Aorta (tissue), 5 donors: ENCODE data around the gene DNMT3A. TPM values are rescaled to one million over a fixed set of nuclear protein-coding genes. Genes with fewer than 3 reads are reported as not detected.

ENCODE experiments used
- ATAC-seq: fragments of 200-7000 bp; cut with Tn5 transposase; one replicate; pipeline ENCODE4 v1.9.1; 2022; ENCODE audit warnings: moderate library complexity; ENCODE audit not compliant: low FRiP score
- DNase-seq, 2 donors: peaks; one replicate each; pipeline ENCODE4 v3.0.0-alpha.2; 2020
- H3K27ac ChIP-seq, 2 donors: one replicate each; pipeline ENCODE4 v1.5.1; 2013; ENCODE audit warnings: low read length in 2 of 2, mild to moderate bottlenecking in 2 of 2, moderate library complexity in 2 of 2, control low read depth in 1 of 2, inconsistent platforms in 1 of 2, low read depth in 1 of 2
- H3K27me3 ChIP-seq, 2 donors: one replicate each; pipeline ENCODE4 v1.6.1; 2013; ENCODE audit warnings: control low read depth in 1 of 2, low read length in 1 of 2, mild to moderate bottlenecking in 1 of 2, moderate library complexity in 1 of 2; ENCODE audit not compliant: insufficient read depth in 2 of 2, control insufficient read depth in 1 of 2
- H3K36me3 ChIP-seq, 2 donors: one replicate each; pipeline ENCODE4 v1.6.1; 2013; ENCODE audit warnings: control low read depth in 1 of 2, low read length in 1 of 2, mild to moderate bottlenecking in 1 of 2; ENCODE audit not compliant: insufficient read depth in 2 of 2, control insufficient read depth in 1 of 2
- H3K4me1 ChIP-seq, 2 donors: one replicate each; pipeline ENCODE4 v1.6.1; 2013; ENCODE audit warnings: low read length in 2 of 2, control low read depth in 1 of 2, mild to moderate bottlenecking in 1 of 2, moderate library complexity in 1 of 2; ENCODE audit not compliant: insufficient read depth in 2 of 2, control insufficient read depth in 1 of 2
- H3K4me3 ChIP-seq, 2 donors: one replicate each; pipeline ENCODE4 v1.5.1; 2013; ENCODE audit warnings: low read length in 2 of 2, control low read depth in 1 of 2, mild to moderate bottlenecking in 1 of 2
- H3K9me3 ChIP-seq: one replicate; pipeline ENCODE4 v1.6.1; 2013; ENCODE audit warnings: mild to moderate bottlenecking, low read length; ENCODE audit not compliant: control insufficient read depth
- WGBS, 2 donors: extraction: QIAGEN DNeasy Blood & Tissue Kit; methylation state at CpG; one replicate each; pipeline ENCODE4 v1.1.7; 2013; 5-methylcytosine and 5-hydroxymethylcytosine counted together
- intact Hi-C, 2 donors: fragments of 100-400 bp; cut with DNase I; formaldehyde crosslinking; loops; one replicate each; pipeline versions ENCODE4 v1.14.2 to v1.15.0; 2022
- polyA plus RNA-seq, 2 donors: library from polyadenylated mRNA; stranded (reverse); fragments of 200-250 nt; gene quantifications; one replicate each; pipeline ENCODE4 v1.2.3, GENCODE V29; 2013
- total RNA-seq, 2 donors: library from RNA; stranded (reverse); fragmentation: NEBNext Ultra II Directional; extraction: Animal tissue kit (Norgen Biotek cat#: 25700); gene quantifications; one replicate each; pipeline ENCODE4 v1.2.1, GENCODE V29; 2021
- donor health status: healthy with polysubstance abuse.
- donor health status: Bipolar disorder and iron deficiency.
- donor health status: DM: no; HTN: no; CAD: no.
- donor health status: DM: no; HTN: no; CAD: no.
- donor health status: DM: yes; HTN: yes; CAD: no.

The DNMT3A gene
- total and polyA plus RNA-seq, 4 donors: 9.4 to 48.2 (median 22.0) TPM

- no peaks in the 10 kb centered on the region for H3K9me3 ChIP-seq
- peak; percentile 4 for ATAC-seq
- no peaks in the 10 kb centered on the region for H3K36me3 ChIP-seq
- no peak overlapping the region for H3K27ac ChIP-seq
- no peak overlapping the region for H3K4me3 ChIP-seq
- WGBS, 2 donors: 20 to 23% methylated on average over 10 to 14 of the region's 14 CpGs
- no peak for DNase-seq
- intact Hi-C loops: no loop called here
- peaks cover 0 to 5% of the 10 kb centered on the region in 2 donors for H3K4me1 ChIP-seq
- no peaks in the 10 kb centered on the region for H3K27me3 ChIP-seq
Measured at GRCh38 chr2:25310965-25311864, 30.5 kb downstream of the DNMT3A start.

- WGBS, 2 donors: 69 to 79% methylated on average over 5 of the region's 5 CpGs
- no peaks in the 10 kb centered on the region for H3K9me3 ChIP-seq
- intact Hi-C loops: no loop called here
- no peak for DNase-seq
- no peak for ATAC-seq
- H3K27me3 ChIP-seq: no peaks in the 10 kb centered on the region
- no peak overlapping the region for H3K4me3 ChIP-seq
- H3K4me1 ChIP-seq: peaks cover 0 to 5% of the 10 kb centered on the region in 2 donors
- no peak overlapping the region for H3K27ac ChIP-seq
- H3K36me3 ChIP-seq: no peaks in the 10 kb centered on the region
Measured at GRCh38 chr2:25310709-25310964, 31.1 kb downstream of the DNMT3A start.

- no peak for DNase-seq
- Histone ChIP-seq H3K9me3 (no peaks in the 10 kb centered on the region), H3K27me3 (no peaks in the 10 kb centered on the region), H3K4me1 (peaks cover 0 to 3% of the 10 kb centered on the region in 2 donors), H3K27ac (no peak overlapping the region), H3K4me3 (no peak overlapping the region), H3K36me3 (no peaks in the 10 kb centered on the region)
- 76% methylated on average over 10 of the region's 10 CpGs for WGBS, 2 donors
- ATAC-seq: no peak
- intact Hi-C loops: no loop called here
Measured at GRCh38 chr2:25309402-25309801, 32.3 kb downstream of the DNMT3A start.

- intact Hi-C loops: no loop called here
- DNase-seq (no peak), ATAC-seq (no peak)
- Histone ChIP-seq H3K9me3 (no peaks in the 10 kb centered on the region), H3K4me1 (peaks cover 0 to 3% of the 10 kb centered on the region in 2 donors), H3K27ac (no peak overlapping the region), H3K4me3 (no peak overlapping the region), H3K27me3 (no peaks in the 10 kb centered on the region), H3K36me3 (no peaks in the 10 kb centered on the region)
- 78 to 89% methylated on average over 6 of the region's 6 CpGs for WGBS, 2 donors
Measured at GRCh38 chr2:25308599-25308998, 33.1 kb downstream of the DNMT3A start.

GRCh38 chr2:25307949-25308557, 33.7 kb downstream of the DNMT3A start:
- no peaks in the 10 kb centered on the region for H3K27me3 ChIP-seq
- intact Hi-C loops: no loop called here
- DNase-seq (no peak), ATAC-seq (no peak)
- no peaks in the 10 kb centered on the region for H3K36me3 ChIP-seq
- H3K4me1 ChIP-seq: peaks cover 0 to 3% of the 10 kb centered on the region in 2 donors
- WGBS, 2 donors: 69 to 87% methylated on average over 7 of the region's 7 CpGs
- H3K27ac ChIP-seq: no peak overlapping the region
- no peak overlapping the region for H3K4me3 ChIP-seq
- no peaks in the 10 kb centered on the region for H3K9me3 ChIP-seq

- Histone ChIP-seq H3K27me3 (no peaks in the 10 kb centered on the region), H3K4me3 (no peak overlapping the region), H3K36me3 (no peaks in the 10 kb centered on the region), H3K27ac (no peak overlapping the region), H3K9me3 (no peaks in the 10 kb centered on the region), H3K4me1 (peaks cover 0 to 3% of the 10 kb centered on the region in 2 donors)
- 57 to 59% methylated on average over 6 of the region's 6 CpGs for WGBS, 2 donors
- DNase-seq (peak in 1 of 2 donors; percentile 70), ATAC-seq (no peak)
- intact Hi-C loops: no loop called here
Measured at GRCh38 chr2:25306777-25307368, 34.9 kb downstream of the DNMT3A start.

GRCh38 chr2:25305775-25306174, 36.0 kb downstream of the DNMT3A start:
- Histone ChIP-seq H3K27ac (no peak overlapping the region), H3K4me1 (peaks cover 0 to 3% of the 10 kb centered on the region in 2 donors), H3K36me3 (no peaks in the 10 kb centered on the region), H3K4me3 (no peak overlapping the region), H3K9me3 (no peaks in the 10 kb centered on the region), H3K27me3 (no peaks in the 10 kb centered on the region)
- DNase-seq (peak; percentile 77 to 88), ATAC-seq (peak; percentile 49)
- intact Hi-C loops: no loop called here
- WGBS, 2 donors: 7 to 11% methylated on average over 10 of the region's 10 CpGs

GRCh38 chr2:25304826-25305596, 36.7 kb downstream of the DNMT3A start:
- Histone ChIP-seq H3K9me3 (no peaks in the 10 kb centered on the region), H3K36me3 (no peaks in the 10 kb centered on the region), H3K4me1 (peaks cover 0 to 3% of the 10 kb centered on the region in 2 donors), H3K27me3 (no peaks in the 10 kb centered on the region), H3K4me3 (no peak overlapping the region), H3K27ac (no peak overlapping the region)
- intact Hi-C loops: no loop called here
- WGBS, 2 donors: 82 to 83% methylated on average over 16 of the region's 16 CpGs
- ATAC-seq: no peak
- DNase-seq: no peak
